Measurements from ENCODE around the gene RNF149.
"Not testable (repeated sequence)": the region's sequence is repeated elsewhere in the genome, so short reads cannot be mapped to it uniquely, and the experiment has no call there.

Gene RNF149

DNA sequence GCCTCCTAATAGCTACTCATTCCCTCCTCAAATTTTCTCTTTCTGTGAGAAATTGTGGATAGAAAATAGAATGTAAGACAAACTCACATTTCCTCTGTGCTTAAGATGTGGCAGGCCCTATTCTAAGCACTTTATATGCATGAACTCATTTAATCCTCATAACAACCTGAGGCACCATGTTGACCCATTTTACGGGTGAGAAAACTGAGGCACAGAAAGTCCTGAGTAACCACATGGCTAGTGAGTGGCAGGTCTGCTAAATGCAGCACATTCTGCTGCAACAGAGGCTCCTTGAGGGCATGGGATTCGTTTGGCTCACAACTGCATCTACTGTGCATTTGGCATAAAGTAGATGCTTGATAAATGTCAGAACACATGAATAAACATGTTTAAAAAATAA is 22.7 kb upstream of the RNF149 start:
- no peak for DNase-seq (ENCODE audit: low spot score)

DNA sequence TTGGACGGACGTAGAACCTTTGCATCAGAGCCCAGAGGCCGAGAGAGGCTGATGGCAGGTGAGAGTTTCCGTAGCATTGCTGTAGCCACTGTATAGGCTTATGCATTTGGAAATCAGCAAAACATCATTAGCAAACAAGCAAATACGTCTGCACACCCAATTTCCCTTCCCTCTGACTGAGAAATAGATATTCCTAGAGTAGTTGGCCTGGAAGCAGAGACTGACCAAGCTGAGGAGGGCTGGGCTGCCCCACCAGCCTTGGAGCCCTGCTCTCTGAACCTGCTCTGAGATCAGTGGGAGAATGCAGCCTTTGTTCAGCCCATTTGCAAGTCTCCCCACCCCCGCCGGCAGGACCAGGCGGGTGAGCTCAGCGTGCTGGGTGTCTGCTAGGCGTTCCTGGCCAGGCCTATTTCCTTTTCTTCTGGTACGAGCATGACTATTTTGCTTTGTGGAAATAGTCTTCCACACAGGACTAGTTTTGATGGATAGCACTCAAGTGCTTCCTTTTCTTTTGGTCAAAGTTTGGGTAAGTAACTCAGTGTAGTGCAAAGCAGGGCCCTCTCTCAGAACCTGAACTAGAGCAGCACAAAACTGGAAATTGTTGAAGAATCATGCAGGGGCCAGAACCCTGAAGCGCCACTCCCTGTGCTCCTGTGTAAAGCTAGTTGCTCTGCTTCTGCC is 21.9 kb upstream of the RNF149 start:
- peak; percentile 88 for DNase-seq (ENCODE audit: low spot score)

DNA sequence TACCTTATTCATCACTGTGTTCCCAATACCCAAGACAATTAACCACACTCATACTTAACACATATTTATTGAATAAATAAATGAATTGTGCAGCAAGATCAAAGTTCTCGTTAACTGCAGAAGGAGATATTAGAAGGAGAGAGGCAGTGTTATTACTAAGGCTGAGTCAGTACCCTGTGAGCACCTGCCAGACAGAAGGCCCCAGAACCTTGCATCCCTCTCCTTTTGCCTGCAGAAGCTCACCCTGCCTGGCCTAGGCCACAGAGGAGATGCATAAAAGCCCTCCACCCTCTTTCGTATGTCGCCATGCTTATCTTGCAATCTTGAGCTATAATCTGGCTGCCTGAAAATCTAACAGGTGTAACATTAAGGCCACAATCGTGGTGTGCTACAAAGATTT is 20.5 kb upstream of the RNF149 start:
- no peak for DNase-seq (ENCODE audit: low spot score)

GRCh38 chr2:101328474-101329007 is 20.0 kb upstream of the RNF149 start:
- DNase-seq (ENCODE audit: low spot score) = peak; percentile 75

DNA sequence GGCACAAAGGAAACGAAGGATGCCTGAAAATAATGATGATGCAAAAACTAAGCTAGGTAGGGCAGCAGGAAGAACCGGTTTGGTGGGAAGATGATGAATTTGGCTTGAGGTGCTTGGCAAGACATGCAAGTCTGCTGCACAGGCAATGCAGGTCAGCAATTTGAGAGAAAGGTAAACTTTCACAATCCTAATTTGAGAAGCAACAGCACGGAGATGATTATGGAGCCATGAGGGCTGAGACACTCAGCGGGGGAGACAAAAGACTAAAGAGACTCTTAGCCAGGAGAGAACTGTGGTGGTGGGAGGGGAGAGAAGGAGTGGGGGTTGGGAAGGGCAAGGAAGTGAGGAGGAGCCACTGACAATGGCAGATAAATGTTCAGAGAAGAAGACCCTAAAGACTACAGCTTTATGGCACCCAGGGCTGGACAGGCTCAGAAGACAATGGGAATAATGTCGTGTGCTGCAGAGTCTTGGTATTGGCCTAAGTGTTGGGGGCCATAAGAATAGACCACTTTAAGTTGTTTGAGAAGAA is 19.4 kb upstream of the RNF149 start:
- no peak for DNase-seq (ENCODE audit: low spot score)

DNA sequence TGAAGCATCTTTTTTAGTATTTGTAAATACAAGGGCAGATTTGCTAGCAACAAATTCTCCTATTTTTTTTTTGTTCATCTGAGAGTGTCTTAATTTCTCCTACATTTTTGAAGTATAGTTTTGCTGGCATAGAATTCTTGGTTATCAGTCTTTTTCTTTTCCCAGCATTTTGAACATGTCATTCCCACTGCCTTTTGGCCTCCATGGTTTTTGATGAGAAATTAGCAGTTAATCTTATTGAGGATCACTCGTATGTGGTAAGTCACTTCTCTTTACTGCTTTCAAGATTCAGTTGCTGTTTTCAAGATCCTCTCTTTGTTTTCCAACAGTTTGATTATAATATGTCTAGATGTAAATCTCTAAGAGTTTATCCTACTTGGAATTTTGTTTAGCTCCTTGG is 16.9 kb upstream of the RNF149 start:
- no peak for DNase-seq (ENCODE audit: low spot score)

DNA sequence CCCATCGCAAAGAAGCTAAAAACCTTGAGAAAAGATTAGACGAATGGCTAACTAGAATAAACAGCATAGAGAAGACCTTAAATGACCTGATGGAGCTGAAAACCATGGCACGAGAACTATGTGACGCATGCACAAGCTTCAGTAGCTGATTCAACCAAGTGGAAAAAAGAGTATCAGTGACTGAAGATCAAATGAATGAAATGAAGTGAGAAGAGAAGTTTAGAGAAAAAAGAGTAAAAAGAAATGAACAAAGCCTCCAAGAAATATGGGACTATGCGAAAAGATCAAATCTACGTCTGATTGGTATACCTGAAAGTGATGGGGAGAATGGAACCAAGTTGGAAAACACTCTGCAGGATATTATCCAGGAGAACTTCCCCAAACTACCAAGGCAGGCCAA is 8.1 kb upstream of the RNF149 start:
- DNase-seq (ENCODE audit: low spot score) = not testable (repeated sequence)

- no peak for DNase-seq (ENCODE audit: low spot score)
Observed at GRCh38 chr2:101311696-101312017, 3.2 kb upstream of the RNF149 start.

- DNase-seq (ENCODE audit: low spot score) = no peak
Observed at GRCh38 chr2:101310834-101311695, 2.6 kb upstream of the RNF149 start.

- DNase-seq (ENCODE audit: low spot score) = no peak
Observed at GRCh38 chr2:101310090-101310833, 1.8 kb upstream of the RNF149 start.

DNA sequence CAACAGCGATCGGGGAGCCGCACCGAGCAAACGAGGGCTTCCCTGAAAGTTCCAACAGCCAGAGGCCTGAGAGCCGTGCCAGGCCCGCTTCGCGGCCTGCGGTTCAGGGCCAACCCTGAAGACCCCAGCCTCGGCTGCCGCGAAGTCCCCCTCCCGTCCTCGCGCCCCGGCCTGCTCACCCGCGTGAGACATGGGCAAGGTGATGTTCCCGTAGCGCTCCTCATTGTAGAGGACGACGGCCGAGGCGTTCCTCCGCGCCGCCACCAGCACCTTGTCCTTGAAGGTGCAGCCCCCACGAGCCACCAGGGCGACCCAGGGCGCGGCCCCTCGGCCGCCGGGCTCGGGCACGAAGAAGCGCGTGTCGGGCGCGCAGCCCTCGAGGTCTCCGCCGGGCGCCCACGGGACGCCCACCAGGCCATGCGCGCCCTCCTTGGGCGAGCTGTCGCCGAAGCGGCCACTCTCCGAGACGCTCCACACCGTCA is 510 bp downstream of the RNF149 start:
- no peak for DNase-seq (ENCODE audit: low spot score)

- DNase-seq (ENCODE audit: low spot score) = no peak
Observed at GRCh38 chr2:101307503-101307902, 998 bp downstream of the RNF149 start.

DNA sequence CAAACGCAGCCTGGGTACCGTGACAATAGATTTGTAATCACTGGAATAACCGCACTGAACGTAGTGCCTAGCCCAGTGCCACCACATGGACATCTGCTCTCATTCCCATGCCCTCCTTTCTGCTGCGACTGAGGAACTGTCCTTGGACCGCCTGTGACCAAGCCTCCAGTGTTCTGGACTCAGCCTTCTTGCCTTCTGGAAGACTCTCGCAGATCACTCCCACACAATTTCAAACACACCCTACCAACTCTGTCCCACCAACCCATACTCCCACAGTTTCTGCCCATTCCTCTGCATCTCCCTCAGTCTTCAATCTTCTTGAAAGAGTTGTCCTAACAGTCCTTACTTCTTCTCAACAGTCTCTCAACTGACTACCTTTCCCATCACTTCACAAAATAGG is 2.1 kb downstream of the RNF149 start:
- no peak for DNase-seq (ENCODE audit: low spot score)

DNA sequence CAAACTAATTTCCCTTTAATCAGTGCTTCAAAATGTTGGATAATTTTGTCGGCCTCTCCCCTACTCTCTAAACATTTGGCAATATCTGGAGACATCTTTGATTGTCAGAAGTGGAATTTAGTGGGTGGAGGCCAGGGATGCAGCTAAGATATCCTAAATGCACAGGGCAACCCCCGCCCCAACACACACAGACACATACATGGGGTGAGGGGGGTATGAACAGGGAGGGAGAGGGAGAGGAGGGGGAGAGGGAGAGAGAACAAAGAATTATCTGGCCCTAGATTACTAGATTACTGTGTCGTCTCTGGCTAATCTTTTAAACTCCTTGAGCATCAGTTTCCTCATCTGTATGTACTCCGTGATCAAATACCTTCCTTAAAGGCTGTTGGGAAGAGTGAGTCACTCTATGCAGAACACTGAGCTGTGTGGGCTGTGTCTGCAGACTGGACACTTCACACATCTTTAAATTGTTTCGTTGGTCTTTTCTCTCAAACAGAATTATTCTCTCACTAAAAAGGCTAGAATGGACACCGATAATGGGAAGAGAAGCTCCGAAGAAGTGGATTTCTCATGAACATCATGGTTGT is 2.9 kb downstream of the RNF149 start:
- DNase-seq (ENCODE audit: low spot score) = no peak

- DNase-seq (ENCODE audit: low spot score) = no peak
Observed at GRCh38 chr2:101305035-101305434, 3.5 kb downstream of the RNF149 start.

GRCh38 chr2:101303688-101304087 is 4.8 kb downstream of the RNF149 start:
- no peak for DNase-seq (ENCODE audit: low spot score)

DNA sequence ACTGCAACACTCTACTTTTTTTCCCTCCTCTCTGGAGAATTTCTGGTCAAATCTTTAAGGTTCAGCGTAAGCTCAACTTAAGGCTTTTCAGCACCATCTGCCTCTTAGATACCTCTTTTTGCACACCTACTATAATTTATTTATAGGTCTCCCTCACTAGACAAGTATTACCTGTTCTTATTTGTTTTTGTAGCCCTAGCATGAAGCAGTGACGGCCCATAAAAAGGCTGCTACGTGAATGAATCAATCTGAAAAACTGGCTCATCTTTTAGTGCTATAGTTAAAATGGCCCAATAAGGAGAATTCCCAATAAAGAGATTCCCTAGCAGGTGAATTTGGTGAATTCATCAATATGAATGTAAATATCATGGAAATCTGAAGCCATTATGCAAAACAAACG is 6.5 kb downstream of the RNF149 start:
- no peak for DNase-seq (ENCODE audit: low spot score)

GRCh38 chr2:101300836-101301235 is 7.7 kb downstream of the RNF149 start:
- no peak for DNase-seq (ENCODE audit: low spot score)

DNA sequence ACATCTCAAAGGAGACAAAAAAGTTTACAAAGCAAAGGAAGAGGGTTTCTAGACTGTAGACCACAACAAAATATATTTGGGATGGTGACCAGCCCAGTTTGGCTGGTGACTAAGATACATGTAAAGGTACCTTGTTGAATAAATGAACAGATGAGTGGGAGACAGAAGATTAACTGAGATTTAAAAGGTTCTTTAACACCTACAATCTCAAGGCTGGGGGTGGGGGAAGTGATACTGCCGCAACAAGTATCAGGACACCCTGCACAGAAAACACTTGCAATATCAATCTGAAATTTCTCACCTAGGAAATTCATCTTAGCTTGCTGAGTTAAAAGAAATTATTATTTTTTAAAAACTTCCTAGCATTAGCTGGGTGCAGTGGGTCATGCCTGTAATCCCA is 8.3 kb downstream of the RNF149 start:
- DNase-seq (ENCODE audit: low spot score) = no peak

- DNase-seq (ENCODE audit: low spot score) = no peak
Observed at GRCh38 chr2:101299604-101300003, 8.9 kb downstream of the RNF149 start.

DNA sequence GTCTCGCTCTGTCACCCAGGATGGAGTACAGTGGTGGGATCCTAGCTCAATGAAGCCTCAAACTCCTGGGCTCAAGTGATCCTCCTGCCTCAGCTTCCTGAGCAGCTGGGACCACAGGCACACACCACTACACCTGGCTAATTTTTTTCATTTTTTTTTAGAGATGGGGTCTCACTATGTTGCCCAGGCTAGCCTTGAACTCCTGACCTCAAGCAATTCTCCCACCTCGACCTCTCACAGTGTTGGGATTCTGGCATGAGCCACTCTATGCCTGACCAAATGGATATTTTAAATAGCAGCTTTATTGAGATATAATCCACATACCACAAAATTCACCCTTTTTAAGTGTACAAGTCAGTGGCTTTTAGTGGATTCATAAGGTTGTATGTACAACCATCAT is 11.1 kb downstream of the RNF149 start:
- no peak for DNase-seq (ENCODE audit: low spot score)

GRCh38 chr2:101296371-101296770 is 12.1 kb downstream of the RNF149 start:
- no peak for DNase-seq (ENCODE audit: low spot score)
